CD14-positive monocyte (primary cell): ENCODE data around the gene INF2. TPM values are rescaled to one million over a fixed set of nuclear protein-coding genes. Genes with fewer than 3 reads are reported as not detected.
A peak's percentile ranks its signal among the peaks of the same experiment; 100 is the strongest.

Experiments
- DNase-seq, 3 donors: peaks; one replicate each; pipeline ENCODE4 v3.0.0-alpha.2; 2011 to 2022
- H2AFZ ChIP-seq: 2 replicates; pipeline ENCODE4 v1.6.0; 2012; ENCODE audit warnings: mild to moderate bottlenecking, low read depth, low read length, inconsistent platforms; ENCODE audit not compliant: insufficient read depth, poor library complexity, severe bottlenecking
- H3K27ac ChIP-seq, 2 donors: 1 replicate in 1 of 2; 2 replicates in 1 of 2; pipeline ENCODE4 v1.5.1; 2012 to 2013; ENCODE audit warnings: low read length in 2 of 2, control low read depth in 1 of 2, inconsistent platforms in 1 of 2, low read depth in 1 of 2, mild to moderate bottlenecking in 1 of 2
- H3K27me3 ChIP-seq, 2 donors: one replicate each; pipeline versions ENCODE4 v1.6.0 to v1.6.1; 2011 to 2013; ENCODE audit warnings: low read length in 2 of 2; ENCODE audit not compliant: control insufficient read depth in 2 of 2, insufficient read depth in 2 of 2
- H3K36me3 ChIP-seq, 2 donors: replicated peaks in 1 of 2; 1 replicate in 1 of 2; 2 replicates in 1 of 2; pipeline versions ENCODE4 v1.5.1 to v1.6.1; 2012 to 2013; ENCODE audit warnings: low read length in 2 of 2, control low read depth in 1 of 2, inconsistent platforms in 1 of 2, mild to moderate bottlenecking in 1 of 2; ENCODE audit not compliant: insufficient read depth in 2 of 2, control insufficient read depth in 1 of 2
- H3K4me1 ChIP-seq, 2 donors: 1 replicate in 1 of 2; 2 replicates in 1 of 2; pipeline versions ENCODE4 v1.5.1 to v1.6.1; 2012 to 2013; ENCODE audit warnings: low read length in 2 of 2, control low read depth in 1 of 2, inconsistent platforms in 1 of 2, mild to moderate bottlenecking in 1 of 2, moderate library complexity in 1 of 2; ENCODE audit not compliant: insufficient read depth in 2 of 2, control insufficient read depth in 1 of 2
- H3K4me2 ChIP-seq: replicated peaks from 2 replicates; pipeline ENCODE3; 2012; ENCODE audit warnings: low read length, moderate library complexity, mild to moderate bottlenecking; ENCODE audit not compliant: poor library complexity, severe bottlenecking; ENCODE audit errors: extremely low read depth
- H3K4me3 ChIP-seq, 3 experiments: fragments of 200-600 bp in 1 of 3; sonication (generic) in 1 of 3; replicated peaks in 1 of 3; 1 replicate in 2 of 3; 2 replicates in 1 of 3; pipeline ENCODE4 v1.5.1; 2011 to 2013; ENCODE audit warnings: low read length in 3 of 3, mild to moderate bottlenecking in 3 of 3, control low read depth in 2 of 3, low read depth in 2 of 3, inconsistent platforms in 1 of 3, moderate library complexity in 1 of 3
- H3K79me2 ChIP-seq: 2 replicates; pipeline ENCODE4 v1.6.0; 2012; ENCODE audit warnings: mild to moderate bottlenecking, control low read depth, inconsistent platforms, low read length, moderate library complexity; ENCODE audit not compliant: insufficient read depth
- H3K9ac ChIP-seq: 2 replicates; pipeline ENCODE4 v1.6.0; 2017; ENCODE audit warnings: low read length, mild to moderate bottlenecking; ENCODE audit not compliant: insufficient read depth, poor library complexity, severe bottlenecking
- H3K9me3 ChIP-seq, 2 donors: replicated peaks in 1 of 2; 1 replicate in 1 of 2; 2 replicates in 1 of 2; pipeline versions ENCODE4 v1.5.1 to v1.6.1; 2012 to 2013; ENCODE audit warnings: low read length in 2 of 2, control low read depth in 1 of 2; ENCODE audit not compliant: control insufficient read depth in 1 of 2, insufficient read depth in 1 of 2
- H4K20me1 ChIP-seq: 2 replicates; pipeline ENCODE4 v1.6.0; 2012; ENCODE audit warnings: mild to moderate bottlenecking, low read length, control low read depth, moderate library complexity; ENCODE audit not compliant: insufficient read depth
- H3K27ac Mint-ChIP-seq, 7 donors: one replicate each; pipeline ENCODE4 v1.8.0; 2020; ENCODE audit warnings: mild to moderate bottlenecking in 7 of 7, mixed read lengths in 7 of 7, moderate library complexity in 6 of 7, inconsistent platforms in 2 of 7
- H3K27me3 Mint-ChIP-seq, 3 donors: one replicate each; pipeline ENCODE4 v1.8.0; 2021 to 2022; ENCODE audit warnings: low read depth in 3 of 3, mild to moderate bottlenecking in 3 of 3, mixed read lengths in 3 of 3, moderate library complexity in 3 of 3, inconsistent platforms in 1 of 3
- H3K36me3 Mint-ChIP-seq, 2 donors: one replicate each; pipeline ENCODE4 v1.8.0; 2020; ENCODE audit warnings: mixed read lengths in 2 of 2, inconsistent platforms in 1 of 2, mild to moderate bottlenecking in 1 of 2
- H3K4me1 Mint-ChIP-seq: one replicate; pipeline ENCODE4 v1.8.0; 2020; ENCODE audit warnings: mild to moderate bottlenecking, mixed read lengths
- H3K4me3 Mint-ChIP-seq, 2 donors: one replicate each; pipeline ENCODE4 v1.8.0; 2020; ENCODE audit warnings: mild to moderate bottlenecking in 2 of 2, mixed read lengths in 2 of 2, moderate library complexity in 1 of 2
- H3K9me3 Mint-ChIP-seq, 7 donors: one replicate each; pipeline ENCODE4 v1.8.0; 2020 to 2022; ENCODE audit warnings: mixed read lengths in 7 of 7, mild to moderate bottlenecking in 6 of 7, moderate library complexity in 6 of 7, inconsistent platforms in 2 of 7
- CTCF ChIP-seq: fragments of 200-600 bp; IDR thresholded peaks from one replicate; pipeline ENCODE4 v1.8.0; 2022; ENCODE audit warnings: antibody characterized with exemption, mild to moderate bottlenecking
- WGBS: methylation state at CpG from one replicate; pipeline ENCODE4 v1.1.5; 2013; ENCODE audit warnings: missing lambda C conversion rate; ENCODE audit not compliant: insufficient coverage; 5-methylcytosine and 5-hydroxymethylcytosine counted together
- intact Hi-C, 2 donors: fragments of 100-400 bp; cut with micrococcal nuclease; formaldehyde crosslinking; loops; one replicate each; pipeline versions ENCODE4 v1.15.0 to v1.15.1; 2023
- polyA plus RNA-seq, 3 donors: library from polyadenylated mRNA; depleted of rRNA in 1 of 3; unstranded in 2 of 3; stranded (reverse) in 1 of 3; fragments of 300-500 nt in 2 of 3; fragments of >200 nt in 1 of 3; fragmentation: Illumina TruSeq in 2 of 3; gene quantifications; 1 replicate in 2 of 3; 2 replicates in 1 of 3; pipeline ENCODE4 v1.2.3, GENCODE V29; 2012 to 2021

Gene INF2
- polyA plus RNA-seq, 3 donors: 2.9 to 23.3 (median 3.8) TPM

GRCh38 chr14:104744484-104744883, 55.1 kb downstream of the INF2 start:
- Histone ChIP-seq H3K27ac (no peak overlapping the region), H3K4me2 (no peak overlapping the region), H3K36me3 (no peaks in the 10 kb centered on the region), H3K79me2 (no peaks in the 10 kb centered on the region), H2AFZ (no peak overlapping the region), H3K4me1 (peaks cover 0 to 17% of the 10 kb centered on the region in 2 donors), H3K9ac (no peak overlapping the region), H4K20me1 (no peaks in the 10 kb centered on the region), H3K9me3 (no peaks in the 10 kb centered on the region), H3K27me3 (no peaks in the 10 kb centered on the region), H3K4me3 (no peak overlapping the region)
- DNase-seq: no peak
- WGBS: 96% methylated on average over 5 of the region's 10 CpGs
- Mint-ChIP-seq H3K9me3 (no peaks in the 10 kb centered on the region), H3K4me3 (no peak overlapping the region), H3K27me3 (no peaks in the 10 kb centered on the region), H3K4me1 (peaks cover 17% of the 10 kb centered on the region), H3K27ac (no peak overlapping the region), H3K36me3 (peaks cover 3 to 4% of the 10 kb centered on the region in 2 donors)
- TF ChIP-seq CTCF: no peak
- intact Hi-C loops: no loop called here

GRCh38 chr14:104745431-104745830, 56.0 kb downstream of the INF2 start:
- Mint-ChIP-seq H3K4me1 (peaks cover 17% of the 10 kb centered on the region), H3K4me3 (no peak overlapping the region), H3K27ac (peak overlapping the region in 1 of 7 donors; percentile 30), H3K36me3 (peaks cover 0 to 4% of the 10 kb centered on the region in 2 donors), H3K9me3 (peaks cover 0 to 4% (median 0%) of the 10 kb centered on the region in 7 donors), H3K27me3 (no peaks in the 10 kb centered on the region)
- Histone ChIP-seq H3K27me3 (no peaks in the 10 kb centered on the region), H3K4me2 (no peak overlapping the region), H3K36me3 (no peaks in the 10 kb centered on the region), H3K9me3 (no peaks in the 10 kb centered on the region), H4K20me1 (no peaks in the 10 kb centered on the region), H2AFZ (no peak overlapping the region), H3K79me2 (no peaks in the 10 kb centered on the region), H3K27ac (no peak overlapping the region), H3K9ac (no peak overlapping the region), H3K4me1 (peaks cover 0 to 17% of the 10 kb centered on the region in 2 donors), H3K4me3 (no peak overlapping the region)
- intact Hi-C loops: no loop called here
- no peak for TF ChIP-seq CTCF
- DNase-seq: no peak
- WGBS: 96% methylated on average over 6 of the region's 9 CpGs
